Neuron (in vitro differentiated cells): ENCODE data around the gene SMIM41.

Experiments used
- H2AFZ ChIP-seq: one replicate; pipeline ENCODE4 v1.6.1; 2013; ENCODE audit warnings: low read depth, mild to moderate bottlenecking, inconsistent platforms, low read length, moderate library complexity
- H3K27me3 ChIP-seq: one replicate; pipeline ENCODE4 v1.6.1; 2013; ENCODE audit warnings: low read length; ENCODE audit not compliant: insufficient read depth
- H3K36me3 ChIP-seq: one replicate; pipeline ENCODE4 v1.6.1; 2013; ENCODE audit warnings: low read length; ENCODE audit not compliant: insufficient read depth
- H3K4me1 ChIP-seq: one replicate; pipeline ENCODE4 v1.6.1; 2013; ENCODE audit warnings: low read length; ENCODE audit not compliant: insufficient read depth
- H3K4me3 ChIP-seq: 2 replicates; pipeline ENCODE4 v1.5.1; 2013; ENCODE audit warnings: mild to moderate bottlenecking, low read length, moderate library complexity
- H3K9me3 ChIP-seq: one replicate; pipeline ENCODE4 v1.6.1; 2013; ENCODE audit warnings: low read length

The SMIM41 gene

GRCh38 chr12:52054833-52055730 lies 24.4 kb upstream of the SMIM41 start:
- no peak overlapping the region for H3K4me3 ChIP-seq
- H3K27me3 ChIP-seq = no peaks in the 10 kb centered on the region
- H3K4me1 ChIP-seq = peaks cover 8% of the 10 kb centered on the region
- peaks cover 20% of the 10 kb centered on the region for H3K36me3 ChIP-seq
- no peak overlapping the region for H2AFZ ChIP-seq
- no peaks in the 10 kb centered on the region for H3K9me3 ChIP-seq

GRCh38 chr12:52055731-52056711 lies 23.5 kb upstream of the SMIM41 start:
- H3K27me3 ChIP-seq = no peaks in the 10 kb centered on the region
- no peaks in the 10 kb centered on the region for H3K4me1 ChIP-seq
- H2AFZ ChIP-seq = no peak overlapping the region
- H3K36me3 ChIP-seq = peaks cover 20% of the 10 kb centered on the region
- H3K4me3 ChIP-seq = no peak overlapping the region
- no peaks in the 10 kb centered on the region for H3K9me3 ChIP-seq

- Histone ChIP-seq H3K4me3 (no peak overlapping the region), H3K4me1 (no peaks in the 10 kb centered on the region), H3K36me3 (peaks cover 20% of the 10 kb centered on the region), H3K9me3 (no peaks in the 10 kb centered on the region), H3K27me3 (no peaks in the 10 kb centered on the region), H2AFZ (no peak overlapping the region)
Measured at GRCh38 chr12:52056801-52057637, 22.5 kb upstream of the SMIM41 start.

GRCh38 chr12:52057638-52058576 lies 21.6 kb upstream of the SMIM41 start:
- Histone ChIP-seq H3K4me3 (no peak overlapping the region), H3K9me3 (no peaks in the 10 kb centered on the region), H3K4me1 (no peaks in the 10 kb centered on the region), H3K36me3 (peaks cover 20% of the 10 kb centered on the region), H3K27me3 (no peaks in the 10 kb centered on the region), H2AFZ (no peak overlapping the region)

GRCh38 chr12:52058631-52059361 lies 20.7 kb upstream of the SMIM41 start:
- H3K36me3 ChIP-seq = peaks cover 20% of the 10 kb centered on the region
- no peaks in the 10 kb centered on the region for H3K4me1 ChIP-seq
- no peak overlapping the region for H3K4me3 ChIP-seq

GRCh38 chr12:52059582-52060497 lies 19.7 kb upstream of the SMIM41 start:
- Histone ChIP-seq H3K36me3 (peaks cover 19% of the 10 kb centered on the region), H3K9me3 (no peaks in the 10 kb centered on the region)

More at GRCh38 chr12:52058631-52059361, 20.7 kb upstream of the SMIM41 start:
- Histone ChIP-seq H3K9me3 (no peaks in the 10 kb centered on the region), H2AFZ (no peak overlapping the region), H3K27me3 (no peaks in the 10 kb centered on the region)

GRCh38 chr12:52060498-52061177 lies 18.9 kb upstream of the SMIM41 start:
- H3K36me3 ChIP-seq = peaks cover 17% of the 10 kb centered on the region
- H3K4me3 ChIP-seq = no peak overlapping the region
- no peak overlapping the region for H2AFZ ChIP-seq
- H3K27me3 ChIP-seq = peaks cover 2% of the 10 kb centered on the region
- H3K9me3 ChIP-seq = no peaks in the 10 kb centered on the region
- no peaks in the 10 kb centered on the region for H3K4me1 ChIP-seq

More at GRCh38 chr12:52059582-52060497, 19.7 kb upstream of the SMIM41 start:
- Histone ChIP-seq H3K27me3 (no peaks in the 10 kb centered on the region), H2AFZ (no peak overlapping the region), H3K4me1 (no peaks in the 10 kb centered on the region), H3K4me3 (no peak overlapping the region)

- Histone ChIP-seq H3K9me3 (no peaks in the 10 kb centered on the region), H2AFZ (no peak overlapping the region), H3K36me3 (peaks cover 13% of the 10 kb centered on the region), H3K4me1 (no peaks in the 10 kb centered on the region), H3K4me3 (no peak overlapping the region), H3K27me3 (peaks cover 3% of the 10 kb centered on the region)
Measured at GRCh38 chr12:52061470-52062166, 17.9 kb upstream of the SMIM41 start.

GRCh38 chr12:52062167-52063081 lies 17.1 kb upstream of the SMIM41 start:
- H3K4me3 ChIP-seq = no peak overlapping the region
- H3K27me3 ChIP-seq = peaks cover 3% of the 10 kb centered on the region
- H2AFZ ChIP-seq = no peak overlapping the region
- H3K4me1 ChIP-seq = no peaks in the 10 kb centered on the region
- no peaks in the 10 kb centered on the region for H3K9me3 ChIP-seq
- peaks cover 8% of the 10 kb centered on the region for H3K36me3 ChIP-seq
